Stimulated activated CD8-positive, alpha-beta memory T cell treated with anti-CD3 and anti-CD28 coated beads, Interleukin-4, amount 100 ng/mL, for 48 hours (primary cell): ENCODE measurements around the gene AJAP1.
"Not testable (repeated sequence)": the region's sequence is repeated elsewhere in the genome, so short reads cannot be mapped to it uniquely, and the experiment has no call there.

Source experiments
- DNase-seq: peaks from one replicate; pipeline ENCODE4 v3.0.0-alpha.2; 2020

Gene AJAP1, protein sequence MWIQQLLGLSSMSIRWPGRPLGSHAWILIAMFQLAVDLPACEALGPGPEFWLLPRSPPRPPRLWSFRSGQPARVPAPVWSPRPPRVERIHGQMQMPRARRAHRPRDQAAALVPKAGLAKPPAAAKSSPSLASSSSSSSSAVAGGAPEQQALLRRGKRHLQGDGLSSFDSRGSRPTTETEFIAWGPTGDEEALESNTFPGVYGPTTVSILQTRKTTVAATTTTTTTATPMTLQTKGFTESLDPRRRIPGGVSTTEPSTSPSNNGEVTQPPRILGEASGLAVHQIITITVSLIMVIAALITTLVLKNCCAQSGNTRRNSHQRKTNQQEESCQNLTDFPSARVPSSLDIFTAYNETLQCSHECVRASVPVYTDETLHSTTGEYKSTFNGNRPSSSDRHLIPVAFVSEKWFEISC

DNA sequence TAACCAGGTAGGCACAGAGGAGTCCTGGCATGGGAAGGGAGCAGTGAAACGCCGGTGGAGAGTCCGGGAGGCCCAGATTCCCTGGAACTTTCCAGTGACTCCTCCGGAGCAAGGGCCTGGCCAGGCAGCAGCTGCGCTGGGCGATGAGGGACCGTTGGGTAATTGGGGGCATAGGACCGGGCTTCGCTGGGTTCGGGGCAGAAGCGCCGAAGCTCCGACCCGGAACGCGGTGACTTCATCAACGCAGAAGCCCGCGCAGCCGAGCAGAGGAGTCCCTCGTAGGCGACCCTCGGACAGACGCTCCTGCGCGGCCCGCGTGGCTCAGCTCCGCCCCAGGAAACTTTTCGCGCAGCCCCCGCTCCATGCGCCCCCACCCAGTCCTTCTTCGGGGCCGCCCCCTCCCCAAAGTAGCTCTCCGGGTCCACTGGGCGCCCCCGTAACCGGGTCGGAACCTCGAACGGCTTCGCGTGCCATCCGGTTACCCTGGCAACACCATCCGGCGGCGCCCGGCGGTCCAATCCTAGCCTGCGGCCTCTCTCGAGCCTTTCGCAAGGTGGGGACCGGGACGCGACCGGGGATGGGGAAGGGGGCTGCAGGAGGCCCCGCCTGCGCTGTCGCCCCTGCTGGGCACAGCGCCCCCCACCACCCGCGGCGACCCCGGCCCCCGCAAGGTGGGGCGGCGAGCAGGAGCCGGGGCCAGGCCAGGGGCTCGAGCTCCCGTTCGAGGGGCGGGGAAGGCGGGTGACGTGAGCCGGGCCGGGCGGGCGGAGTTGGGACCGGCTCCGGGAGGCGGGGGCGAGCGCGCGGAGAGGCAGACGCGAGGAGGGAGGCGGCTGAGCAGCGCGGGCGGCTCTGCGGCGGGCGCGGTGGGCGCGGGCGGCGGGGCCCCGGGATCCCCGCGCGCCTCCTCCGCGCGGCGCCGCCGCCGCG lies at the start of gene AJAP1:
TSS of gene AJAP1 (plus strand) at position 814 of the 930 bp plus-strand sequence. CDS start 817 bp downstream, outside the sequence.
- peak; percentile 34 for DNase-seq

DNA sequence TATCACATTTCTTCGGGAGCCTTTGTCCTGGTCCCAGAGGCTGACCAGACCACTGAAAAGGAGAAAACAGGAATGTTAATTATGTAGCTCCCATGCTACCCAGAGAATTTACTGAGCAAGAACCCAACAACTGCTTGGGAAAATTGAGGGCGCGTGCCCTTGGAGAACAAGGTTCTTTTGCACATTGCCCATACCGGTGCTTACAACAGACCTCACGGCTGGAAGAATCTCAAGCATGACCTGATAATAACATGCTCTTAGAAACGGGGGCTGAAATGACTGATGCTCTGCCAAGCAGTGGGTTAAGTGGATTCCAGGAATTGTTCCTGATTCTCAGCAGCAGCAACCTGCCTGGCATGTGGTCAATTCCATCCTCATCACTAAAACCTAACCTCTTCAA lies 49.3 kb upstream of the AJAP1 start:
- no peak for DNase-seq

DNA sequence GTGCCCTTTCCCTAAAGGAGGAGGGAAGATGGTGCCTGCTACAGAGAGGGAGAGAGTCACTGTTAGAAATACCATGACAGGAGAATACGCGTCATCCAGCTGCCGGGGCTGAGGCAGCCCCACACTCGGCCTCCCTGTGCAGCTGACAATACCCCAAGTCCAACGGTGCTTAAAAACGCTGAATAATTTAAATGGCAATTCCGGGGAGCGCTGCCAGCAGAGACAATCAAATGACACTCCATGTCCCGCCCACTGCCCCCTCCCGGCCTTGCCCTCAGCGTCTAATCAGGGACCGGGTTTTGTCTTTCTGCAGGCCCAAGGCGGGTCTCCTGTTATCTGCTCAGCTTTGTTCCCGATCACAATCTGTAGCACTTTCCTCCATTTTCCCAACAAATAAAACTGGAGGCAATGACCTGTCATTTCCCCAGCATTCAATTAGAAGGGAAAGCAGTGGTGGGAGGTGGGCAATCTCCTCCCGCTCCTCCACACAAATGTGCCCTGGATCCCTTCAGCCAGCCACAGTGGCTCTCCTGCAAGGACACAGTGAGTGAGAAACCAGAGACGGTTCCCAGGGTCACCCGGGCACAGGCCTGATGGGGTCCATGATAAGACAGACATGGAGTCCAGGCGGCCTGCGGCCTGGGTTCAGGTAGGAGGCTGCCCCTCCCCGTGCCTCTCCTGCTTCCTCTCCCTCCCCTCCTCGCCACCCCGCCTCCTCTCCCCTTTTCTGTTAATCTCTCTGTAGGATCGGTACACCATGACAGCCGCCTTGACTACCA lies 42.7 kb upstream of the AJAP1 start:
- no peak for DNase-seq

DNA sequence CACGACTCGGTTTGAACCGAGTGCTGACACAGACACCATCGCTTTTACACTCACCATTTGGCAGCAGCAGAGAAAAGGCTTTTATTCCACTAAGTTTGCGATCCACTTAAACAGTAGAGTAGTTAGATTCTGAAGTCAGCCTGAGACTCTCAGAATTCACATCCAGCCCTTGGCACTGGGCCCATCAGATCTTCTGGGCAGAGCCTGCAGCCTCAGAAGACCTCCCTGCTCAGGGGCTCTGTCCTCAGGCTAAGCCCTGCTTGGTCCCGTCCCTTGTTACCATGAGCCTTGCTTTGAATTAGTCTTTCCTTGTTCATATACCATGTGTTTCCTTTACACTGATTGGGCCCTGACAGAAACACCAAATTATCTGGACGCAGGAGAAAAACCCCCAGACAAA lies 41.4 kb upstream of the AJAP1 start:
- no peak for DNase-seq

DNA sequence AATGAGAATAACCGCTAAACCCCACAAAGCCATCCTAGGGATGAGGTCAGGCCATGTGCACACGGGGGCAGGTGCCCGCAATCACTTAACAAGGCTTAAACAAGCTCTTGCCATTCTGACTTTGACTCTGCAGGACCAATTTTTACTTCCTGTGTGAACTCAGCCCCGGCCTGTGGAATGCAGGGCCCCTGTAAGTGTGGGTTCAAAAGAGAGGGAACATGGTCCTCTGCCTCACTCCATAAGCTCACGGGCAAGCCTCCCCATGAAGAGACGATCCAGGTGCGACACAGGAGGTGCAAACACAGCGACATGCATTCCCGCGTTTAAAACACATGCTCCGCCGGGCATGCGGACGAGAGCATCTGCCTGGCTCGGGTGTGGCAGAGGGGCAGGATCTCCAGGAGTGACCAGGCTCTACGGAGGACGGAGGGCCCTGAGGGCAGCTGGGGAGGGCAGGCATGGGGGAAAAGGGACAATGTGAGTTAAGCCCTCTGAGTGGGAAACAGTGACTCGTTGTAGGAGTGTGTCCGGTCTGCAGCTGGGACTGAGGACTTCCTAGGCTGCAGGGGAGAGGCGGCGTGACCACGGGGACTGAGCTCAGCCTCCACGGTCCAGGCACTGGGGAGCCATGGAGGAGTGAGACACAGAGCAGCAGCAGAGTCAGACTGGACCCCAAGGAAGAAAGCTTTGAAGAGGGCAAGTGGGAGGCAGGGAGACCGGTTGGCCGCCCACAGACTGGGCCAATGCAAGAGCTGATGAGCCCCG lies 40.6 kb upstream of the AJAP1 start:
- DNase-seq = no peak

DNA sequence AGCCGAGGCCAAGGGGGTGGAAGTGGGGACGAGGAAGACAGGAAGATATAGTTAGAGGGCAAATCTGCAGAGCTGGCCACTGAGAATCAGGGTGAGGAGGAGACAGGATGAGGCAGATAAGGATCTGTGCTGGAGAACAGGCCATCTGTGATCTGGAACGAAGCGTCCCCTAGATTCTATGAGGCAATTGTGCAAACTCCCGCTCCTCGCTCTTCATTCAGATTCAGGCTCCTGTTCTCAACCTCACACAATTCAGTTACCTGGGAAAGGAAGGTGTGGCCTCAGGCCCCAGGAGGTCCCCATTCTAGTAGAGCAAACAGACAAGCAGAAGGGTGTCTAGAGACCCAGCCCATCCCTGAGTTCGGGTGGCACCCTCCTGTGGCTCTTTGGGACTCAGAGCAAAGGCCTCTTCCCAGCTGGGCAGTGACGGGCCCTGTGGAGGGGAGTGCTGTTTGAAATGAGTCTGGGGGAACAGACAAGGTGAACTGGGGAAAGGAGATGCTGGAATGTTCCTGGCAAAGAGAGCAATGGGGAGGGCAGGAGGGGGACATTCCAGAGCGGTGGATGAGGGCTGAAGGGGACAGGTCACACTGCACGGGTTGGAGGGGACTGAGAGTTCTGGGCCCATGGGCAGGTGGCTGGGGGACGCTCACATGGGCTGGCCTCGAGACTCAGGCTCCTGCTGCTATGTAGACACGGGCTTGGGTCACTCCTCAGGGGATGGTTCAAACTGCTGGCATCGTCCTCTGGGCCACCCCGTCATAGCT lies 39.9 kb upstream of the AJAP1 start:
- DNase-seq = no peak

DNA sequence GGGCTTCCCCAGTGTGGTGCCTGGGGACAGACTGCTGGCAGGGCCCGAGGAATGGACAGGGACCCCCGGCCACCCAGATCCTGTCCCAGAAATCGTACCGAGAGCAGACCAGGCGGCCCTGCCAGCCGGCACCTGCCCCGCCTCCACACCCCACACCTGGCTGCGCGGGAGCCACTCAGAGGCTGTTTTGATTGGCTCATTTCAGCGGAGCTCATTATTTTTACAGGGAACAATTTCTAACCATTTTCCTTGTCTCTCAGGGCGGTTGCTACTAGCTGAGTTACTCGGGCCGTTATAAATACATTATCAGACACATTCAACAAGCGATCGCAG lies 39.3 kb upstream of the AJAP1 start:
- no peak for DNase-seq

DNA sequence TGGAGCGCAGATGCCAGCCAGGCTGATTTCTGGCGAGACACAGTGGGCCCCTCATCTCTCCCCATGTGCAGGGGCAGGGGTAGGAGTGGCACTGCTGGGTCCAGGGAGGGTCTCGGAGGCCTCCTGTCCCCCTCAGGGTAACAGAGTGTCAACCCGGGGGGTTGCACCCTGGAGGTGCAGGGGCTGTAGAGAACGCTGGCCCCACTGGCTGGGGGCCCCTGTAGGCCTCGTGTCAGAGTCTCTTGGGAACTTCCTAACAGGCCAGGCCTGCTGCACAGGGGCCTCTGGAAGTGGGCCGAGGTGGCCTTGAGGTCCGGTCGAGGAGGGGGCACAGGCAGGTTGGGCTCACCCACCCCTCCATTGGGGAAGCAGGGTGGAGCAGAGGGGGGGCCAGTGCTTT lies 38.9 kb upstream of the AJAP1 start:
- no peak for DNase-seq

DNA sequence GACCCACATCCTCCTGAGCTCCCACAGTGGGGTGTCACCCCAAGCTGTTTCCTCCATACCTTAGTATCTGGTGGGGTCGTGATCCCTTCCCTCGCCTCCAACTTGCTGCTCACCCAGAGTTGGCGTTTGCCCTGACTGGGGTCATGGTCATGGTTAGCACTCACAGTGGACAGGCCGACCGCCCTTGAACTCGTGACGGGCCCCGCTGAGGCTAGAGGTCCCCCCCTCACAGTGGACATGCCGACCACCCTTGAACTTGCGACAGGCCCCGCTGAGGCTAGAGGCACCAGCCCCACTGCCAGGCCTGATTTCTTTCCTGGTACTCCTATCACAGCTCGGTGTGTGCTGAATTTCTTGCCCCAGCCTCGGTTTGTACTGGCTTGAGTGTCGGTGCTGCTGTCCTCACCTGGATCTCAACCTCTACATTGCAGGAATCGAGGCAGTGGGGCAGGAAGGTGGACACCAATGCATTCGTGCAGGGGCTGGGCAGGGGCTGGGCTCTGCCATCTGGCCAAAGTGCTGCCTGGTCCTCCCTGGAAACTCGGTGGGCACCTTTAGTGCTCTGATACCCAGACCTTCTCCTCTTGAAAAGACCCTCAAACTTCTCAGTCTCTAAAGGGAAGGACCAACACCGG lies 37.5 kb upstream of the AJAP1 start:
- DNase-seq = no peak

DNA sequence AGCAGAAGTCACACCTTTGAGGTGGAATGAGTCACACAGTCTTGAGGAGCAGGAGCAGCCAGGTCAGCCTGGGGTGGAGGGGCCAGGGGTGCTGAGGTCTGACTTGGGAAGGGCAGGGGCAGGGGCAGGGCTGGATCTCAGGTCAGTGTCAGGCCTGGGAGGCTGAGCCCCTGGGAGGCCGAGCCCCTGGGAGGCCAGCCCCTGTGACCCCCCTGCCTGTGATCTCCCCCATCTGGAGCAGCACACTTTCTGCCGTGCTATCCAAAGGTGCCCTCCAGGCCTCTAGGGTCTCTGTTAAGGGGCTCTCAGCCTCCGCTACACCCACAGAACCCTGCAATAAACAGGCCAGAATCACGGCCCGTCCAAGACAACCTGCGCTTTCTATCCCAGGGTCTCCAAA lies 36.9 kb upstream of the AJAP1 start:
- no peak for DNase-seq

DNA sequence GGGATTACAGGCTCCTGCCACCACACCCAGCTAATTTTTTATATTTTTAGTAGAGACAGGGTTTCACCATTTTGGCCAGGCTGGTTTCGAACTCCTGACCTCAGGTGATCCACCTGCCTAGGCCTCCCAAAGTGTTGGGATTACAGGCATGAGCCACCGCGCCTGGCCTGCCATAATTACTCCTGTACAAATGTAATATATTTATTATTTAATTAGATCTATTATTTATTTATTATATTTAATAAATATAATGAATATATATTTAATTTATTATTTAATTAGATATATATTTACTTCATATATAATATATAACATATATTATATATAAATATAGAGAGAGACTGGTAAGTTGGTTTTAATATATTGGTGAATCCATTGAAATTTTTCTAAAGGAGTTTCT lies 35.6 kb upstream of the AJAP1 start:
- DNase-seq = not testable (repeated sequence)

DNA sequence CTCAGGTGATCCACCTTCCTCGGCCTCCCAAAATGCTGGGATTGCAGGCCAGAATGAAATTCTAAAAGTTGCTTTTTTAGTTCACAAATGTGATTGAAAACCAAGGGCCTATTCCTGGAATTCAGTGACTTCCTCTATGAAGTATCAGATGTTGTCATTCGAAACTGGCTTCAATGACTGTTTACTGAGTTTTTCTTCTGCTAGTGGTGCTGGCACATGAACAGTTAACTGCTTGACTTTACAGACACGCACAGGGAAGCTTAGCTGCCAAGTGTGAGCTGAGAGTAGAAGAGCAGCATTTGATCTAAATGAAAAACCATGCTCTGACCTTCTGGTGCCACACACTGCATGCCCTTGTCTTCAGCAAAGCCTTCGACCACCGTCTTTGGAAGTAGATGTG lies 32.8 kb upstream of the AJAP1 start:
- no peak for DNase-seq

DNA sequence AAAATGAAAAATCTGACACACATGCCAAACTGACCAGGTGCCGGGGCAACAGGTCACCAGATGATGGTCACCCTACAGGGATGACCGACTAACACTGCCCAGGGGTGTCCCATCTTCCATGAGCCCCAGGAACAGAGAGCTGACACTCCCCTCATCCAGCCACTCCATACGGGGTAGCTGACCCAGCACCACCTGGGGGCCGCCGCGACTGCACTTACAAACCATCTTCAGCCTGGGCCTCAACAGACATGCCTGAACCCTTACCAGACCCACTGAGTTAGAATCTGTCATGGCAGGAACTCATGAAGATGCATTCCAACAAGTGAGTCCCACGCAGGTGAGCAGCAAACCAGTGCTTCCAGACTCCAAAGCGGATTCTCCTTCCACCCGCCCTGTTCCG lies 31.6 kb upstream of the AJAP1 start:
- no peak for DNase-seq

DNA sequence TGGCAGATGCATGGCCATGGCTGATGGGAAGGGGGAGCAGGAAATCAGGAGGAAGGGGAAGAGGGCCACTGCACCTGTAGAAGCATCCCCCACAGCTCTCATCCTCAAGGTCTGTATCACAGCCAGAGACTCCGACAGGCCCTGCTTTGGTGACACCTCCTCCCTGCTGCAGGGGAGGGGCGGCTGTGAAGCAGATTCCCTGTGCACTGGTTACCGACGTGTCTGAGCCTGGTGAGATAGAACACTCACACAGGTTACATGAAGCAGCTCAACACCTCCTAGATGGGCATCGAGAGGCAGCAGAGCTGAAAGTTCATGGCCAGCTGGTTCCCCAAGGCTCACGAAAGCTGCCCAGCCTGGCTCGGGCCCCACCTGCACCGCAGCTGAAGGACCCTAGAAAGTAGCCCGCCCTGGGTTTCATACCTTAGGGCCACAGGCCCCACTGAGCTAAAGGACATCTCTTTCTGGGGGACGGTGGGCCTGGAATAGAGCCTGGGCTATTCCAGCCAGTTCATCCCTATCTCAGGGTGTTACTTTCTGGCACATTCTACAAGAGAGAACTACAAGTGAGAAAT lies 30.2 kb upstream of the AJAP1 start:
- no peak for DNase-seq

DNA sequence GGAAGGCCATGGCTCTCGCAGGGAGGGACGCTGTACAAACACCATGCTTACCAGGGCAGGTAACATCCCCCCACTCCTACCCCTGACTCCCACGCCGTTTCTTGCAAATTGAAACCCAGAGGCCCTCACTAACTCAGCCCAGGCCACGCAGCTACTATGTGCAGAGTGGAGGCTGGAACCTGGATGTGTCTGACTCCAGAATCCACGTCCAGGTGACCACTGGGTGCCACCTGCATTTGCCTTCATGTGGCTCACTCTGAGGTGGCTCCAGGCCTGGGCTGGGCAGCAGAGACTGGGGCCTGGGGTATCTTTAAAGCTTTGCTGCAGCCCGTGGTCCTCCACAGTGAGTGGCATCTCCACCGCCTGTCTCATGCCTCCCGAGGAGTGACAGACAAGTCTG lies 29.6 kb upstream of the AJAP1 start:
- DNase-seq = no peak

DNA sequence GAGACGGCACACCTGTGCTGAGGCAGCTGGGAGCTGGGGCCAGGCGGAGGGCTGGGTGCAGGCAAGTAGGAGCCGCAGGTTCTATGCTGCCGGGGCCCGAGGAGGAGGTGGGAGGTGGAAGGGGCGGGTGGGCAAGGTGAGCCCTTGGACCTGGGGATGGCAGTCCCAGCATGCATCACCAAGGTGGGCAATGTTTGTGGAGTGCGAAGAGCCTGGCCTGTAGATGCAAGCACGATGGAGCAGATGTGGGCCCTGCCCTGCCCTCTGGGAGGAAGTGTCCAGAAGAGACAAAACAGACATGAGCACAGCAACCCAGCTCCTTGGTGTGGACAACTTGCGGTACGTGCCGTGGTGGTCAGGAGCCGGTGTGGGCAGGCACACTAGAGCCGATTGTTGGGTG lies 28.3 kb upstream of the AJAP1 start:
- DNase-seq = no peak

DNA sequence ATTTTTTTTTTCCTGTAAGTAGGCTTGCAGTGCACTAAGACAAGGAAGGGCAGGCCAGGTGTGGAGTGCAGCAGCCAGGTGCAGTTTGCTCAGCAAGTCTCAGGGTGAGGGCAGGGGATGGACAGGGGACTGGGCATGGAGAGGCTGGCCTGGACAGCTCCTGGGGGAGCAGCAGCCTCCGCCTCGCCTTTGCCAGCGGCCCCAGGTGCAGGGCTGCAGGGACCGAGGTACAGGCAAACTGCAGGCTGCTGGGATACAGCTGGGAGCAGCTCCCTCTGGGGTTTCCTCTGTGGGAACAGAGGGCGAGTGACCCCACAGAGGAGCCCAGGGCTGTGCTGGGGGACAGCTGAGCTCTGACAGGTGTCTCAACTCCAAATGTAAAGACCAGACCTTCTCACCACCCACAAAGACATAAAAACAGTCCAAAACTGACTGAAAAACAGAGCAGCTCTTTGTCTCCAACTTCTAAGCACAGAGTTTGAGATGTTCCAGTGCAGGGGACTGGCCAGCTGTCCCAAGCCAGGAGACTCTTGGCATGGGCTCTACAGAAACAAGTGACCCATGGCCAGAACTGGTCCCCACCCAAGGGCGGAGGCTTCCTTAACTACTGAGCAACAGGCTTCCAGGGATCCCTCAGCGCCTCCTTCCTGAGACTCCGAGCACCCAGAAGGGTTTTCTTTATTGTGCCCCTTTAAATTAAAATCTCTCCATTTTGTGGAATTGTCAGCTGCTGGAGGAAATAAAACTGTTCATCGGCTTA lies 27.7 kb upstream of the AJAP1 start:
- no peak for DNase-seq

DNA sequence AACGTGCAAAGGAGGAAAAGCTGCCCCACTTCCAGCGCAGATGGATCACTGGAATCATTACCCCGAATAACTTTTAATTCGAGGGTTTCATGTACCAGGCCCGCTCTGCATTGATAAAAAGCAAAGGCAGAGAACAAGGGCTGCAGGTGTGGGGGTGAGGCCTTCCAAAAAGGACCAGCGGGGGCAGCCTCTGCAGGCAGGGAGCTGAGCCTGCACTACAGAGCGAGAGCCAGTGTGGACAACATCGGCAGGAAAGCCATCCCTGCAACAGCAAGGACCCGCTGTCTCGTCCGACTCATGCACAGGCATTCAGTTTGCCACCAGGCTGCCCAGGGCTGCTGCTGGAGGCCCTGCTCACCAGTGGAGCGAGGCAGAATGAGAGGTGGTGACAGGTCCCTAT lies 27.1 kb upstream of the AJAP1 start:
- no peak for DNase-seq

DNA sequence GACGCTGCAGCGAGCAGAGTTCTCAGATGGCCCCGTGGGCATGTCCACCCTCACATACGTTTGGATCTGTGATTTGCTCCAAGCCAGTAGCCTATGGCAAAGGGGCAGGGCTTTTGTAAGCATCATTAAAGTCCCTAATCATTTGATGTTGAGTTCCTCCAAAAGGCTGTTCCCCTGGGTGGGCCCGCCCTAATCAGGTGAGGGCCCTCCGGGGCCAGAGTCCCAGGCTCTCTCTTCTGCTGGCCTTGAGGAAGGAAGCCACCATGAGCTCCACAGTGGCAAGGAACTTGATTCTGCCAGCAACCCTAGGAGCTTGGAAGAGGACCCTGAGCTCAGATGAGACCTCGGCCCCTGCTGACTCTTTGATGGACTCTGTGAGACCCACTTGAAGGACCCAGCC lies 25.4 kb upstream of the AJAP1 start:
- DNase-seq = no peak

DNA sequence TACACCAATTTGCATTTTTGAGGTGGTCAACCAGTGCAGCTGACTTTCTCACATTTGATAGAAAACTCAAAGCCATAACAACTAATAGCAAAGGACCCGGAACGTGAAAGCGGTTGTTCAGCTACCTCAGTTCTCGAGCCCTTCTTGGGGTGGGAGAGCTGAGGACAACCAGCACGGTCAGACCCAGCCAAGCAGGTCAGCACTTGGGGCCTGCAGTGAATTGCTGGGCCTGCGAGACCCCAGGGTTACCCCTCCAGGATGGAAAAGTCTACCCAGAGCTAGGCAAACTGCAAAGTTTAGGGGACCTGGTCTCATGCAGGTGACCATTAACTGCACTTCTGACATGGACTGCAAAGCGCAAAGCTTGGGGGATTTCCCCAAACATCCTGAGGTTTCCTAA lies 23.8 kb upstream of the AJAP1 start:
- no peak for DNase-seq
